Neural crest cell (in vitro differentiated cells): ENCODE measurements around the gene LMLN. TPM values are rescaled to one million over a fixed set of nuclear protein-coding genes. Genes with fewer than 3 reads are reported as not detected.

Source experiments
- DNase-seq: peaks from one replicate; pipeline ENCODE4 v3.0.0; 2021; ENCODE audit warnings: low read depth, mixed read lengths, low spot score
- H3K27ac Mint-ChIP-seq: one replicate; pipeline ENCODE4 v1.8.0; 2021; ENCODE audit warnings: mild to moderate bottlenecking, mixed read lengths; ENCODE audit not compliant: unreplicated experiment
- H3K27me3 Mint-ChIP-seq: 2 replicates; pipeline ENCODE4 v1.8.0; 2021; ENCODE audit warnings: low read depth, mild to moderate bottlenecking, mixed read lengths
- H3K36me3 Mint-ChIP-seq: 2 replicates; pipeline ENCODE4 v1.8.0; 2021; ENCODE audit warnings: low read depth, mild to moderate bottlenecking, mixed read lengths
- H3K4me1 Mint-ChIP-seq: 2 replicates; pipeline ENCODE4 v1.8.0; 2021; ENCODE audit warnings: mixed read lengths
- H3K4me3 Mint-ChIP-seq: one replicate; pipeline ENCODE4 v1.8.0; 2021; ENCODE audit warnings: mild to moderate bottlenecking, mixed read lengths
- H3K9me3 Mint-ChIP-seq: 2 replicates; pipeline ENCODE4 v1.8.0; 2021; ENCODE audit warnings: mixed read lengths
- total RNA-seq: library from RNA; stranded (reverse); gene quantifications from 2 replicates; pipeline ENCODE4 v1.2.1, GENCODE V29; 2021
- TF ChIP-seq, protein P1 (sequence below): fragments of 200-600 bp; sonication (generic); conservative IDR thresholded peaks from 2 replicates; pipeline ENCODE4 v1.5.0; 2021; ENCODE audit warnings: antibody characterized with exemption, mild to moderate bottlenecking

The LMLN gene
- total RNA-seq, 1 donor from 2014 or later, result 9.6 TPM

DNA sequence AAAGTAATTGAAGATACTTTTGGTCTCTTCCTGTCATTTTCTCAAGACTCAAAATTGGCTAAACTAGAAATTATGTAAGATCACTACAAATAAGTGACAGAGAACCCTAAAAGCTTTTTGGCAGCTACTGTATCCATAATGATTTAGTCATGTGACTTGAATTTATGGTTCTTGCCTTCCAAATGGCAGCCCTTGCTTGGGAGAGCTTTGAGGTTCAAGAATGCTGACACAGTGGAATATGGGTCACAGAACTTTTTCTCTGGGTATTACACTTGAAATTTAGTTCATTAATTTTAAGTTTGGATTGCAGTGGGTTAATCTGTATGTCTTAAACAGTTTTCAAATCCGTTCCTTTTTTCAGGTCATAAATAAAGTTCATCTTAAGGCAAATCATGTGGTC lies 14.0 kb downstream of the LMLN start:
- Mint-ChIP-seq H3K9me3 (peaks cover 11% of the 10 kb centered on the region), H3K4me1 (peaks cover 5% of the 10 kb centered on the region), H3K36me3 (peaks cover 10% of the 10 kb centered on the region), H3K4me3 (no peak overlapping the region), H3K27ac (no peak overlapping the region), H3K27me3 (no peaks in the 10 kb centered on the region)
- DNase-seq, result no peak
- TF ChIP-seq, protein P1, sequence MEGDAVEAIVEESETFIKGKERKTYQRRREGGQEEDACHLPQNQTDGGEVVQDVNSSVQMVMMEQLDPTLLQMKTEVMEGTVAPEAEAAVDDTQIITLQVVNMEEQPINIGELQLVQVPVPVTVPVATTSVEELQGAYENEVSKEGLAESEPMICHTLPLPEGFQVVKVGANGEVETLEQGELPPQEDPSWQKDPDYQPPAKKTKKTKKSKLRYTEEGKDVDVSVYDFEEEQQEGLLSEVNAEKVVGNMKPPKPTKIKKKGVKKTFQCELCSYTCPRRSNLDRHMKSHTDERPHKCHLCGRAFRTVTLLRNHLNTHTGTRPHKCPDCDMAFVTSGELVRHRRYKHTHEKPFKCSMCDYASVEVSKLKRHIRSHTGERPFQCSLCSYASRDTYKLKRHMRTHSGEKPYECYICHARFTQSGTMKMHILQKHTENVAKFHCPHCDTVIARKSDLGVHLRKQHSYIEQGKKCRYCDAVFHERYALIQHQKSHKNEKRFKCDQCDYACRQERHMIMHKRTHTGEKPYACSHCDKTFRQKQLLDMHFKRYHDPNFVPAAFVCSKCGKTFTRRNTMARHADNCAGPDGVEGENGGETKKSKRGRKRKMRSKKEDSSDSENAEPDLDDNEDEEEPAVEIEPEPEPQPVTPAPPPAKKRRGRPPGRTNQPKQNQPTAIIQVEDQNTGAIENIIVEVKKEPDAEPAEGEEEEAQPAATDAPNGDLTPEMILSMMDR, result no peak

DNA sequence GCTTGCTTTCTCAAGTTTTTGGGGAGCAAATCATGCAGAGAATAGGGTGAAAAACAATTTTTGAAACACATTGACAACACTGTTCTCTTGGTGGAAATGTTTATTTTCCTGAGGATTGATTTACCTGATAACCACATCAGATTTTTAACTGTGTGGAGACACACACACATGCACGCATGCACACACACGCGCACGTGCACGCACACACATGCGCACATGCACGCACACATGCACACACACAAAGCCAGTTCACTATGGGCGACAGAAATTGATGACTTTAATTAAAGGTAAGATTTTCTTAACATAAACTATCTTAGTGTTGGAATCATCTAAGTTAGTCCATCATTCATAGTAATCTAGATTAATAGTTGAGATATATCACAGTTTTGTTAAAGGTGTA lies 15.3 kb downstream of the LMLN start:
- H3K9me3 Mint-ChIP-seq, result peaks cover 11% of the 10 kb centered on the region
- TF ChIP-seq, protein P1, result no peak
- no peaks in the 10 kb centered on the region for H3K27me3 Mint-ChIP-seq
- peaks cover 5% of the 10 kb centered on the region for H3K4me1 Mint-ChIP-seq
- no peak overlapping the region for H3K4me3 Mint-ChIP-seq
- H3K27ac Mint-ChIP-seq, result no peak overlapping the region
- H3K36me3 Mint-ChIP-seq, result peaks cover 12% of the 10 kb centered on the region
- DNase-seq, result no peak

DNA sequence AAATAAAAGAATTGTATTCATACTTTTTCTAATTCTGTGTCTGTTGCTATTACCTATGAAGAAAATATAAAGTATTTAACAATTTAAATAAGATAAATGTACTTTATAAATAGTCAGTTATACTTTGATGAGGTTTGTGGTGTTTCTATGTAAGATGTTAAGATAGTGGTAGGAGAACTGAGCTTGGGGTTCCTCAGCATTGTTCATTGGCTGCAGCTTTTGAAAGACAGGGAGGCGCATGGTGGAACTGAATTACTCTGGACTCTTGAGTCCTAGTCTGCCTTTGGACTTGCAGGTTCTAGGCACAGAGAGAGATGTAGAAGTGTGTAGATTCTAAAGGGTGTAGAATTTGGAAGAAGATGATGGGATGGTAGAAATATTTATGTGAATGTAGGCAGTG lies 23.1 kb downstream of the LMLN start:
- no peak for DNase-seq
- H3K4me3 Mint-ChIP-seq, result no peak overlapping the region
- peaks cover 4% of the 10 kb centered on the region for H3K36me3 Mint-ChIP-seq
- H3K4me1 Mint-ChIP-seq, result no peaks in the 10 kb centered on the region
- no peaks in the 10 kb centered on the region for H3K9me3 Mint-ChIP-seq
- H3K27ac Mint-ChIP-seq, result no peak overlapping the region
- TF ChIP-seq, protein P1, result no peak
- H3K27me3 Mint-ChIP-seq, result no peaks in the 10 kb centered on the region

DNA sequence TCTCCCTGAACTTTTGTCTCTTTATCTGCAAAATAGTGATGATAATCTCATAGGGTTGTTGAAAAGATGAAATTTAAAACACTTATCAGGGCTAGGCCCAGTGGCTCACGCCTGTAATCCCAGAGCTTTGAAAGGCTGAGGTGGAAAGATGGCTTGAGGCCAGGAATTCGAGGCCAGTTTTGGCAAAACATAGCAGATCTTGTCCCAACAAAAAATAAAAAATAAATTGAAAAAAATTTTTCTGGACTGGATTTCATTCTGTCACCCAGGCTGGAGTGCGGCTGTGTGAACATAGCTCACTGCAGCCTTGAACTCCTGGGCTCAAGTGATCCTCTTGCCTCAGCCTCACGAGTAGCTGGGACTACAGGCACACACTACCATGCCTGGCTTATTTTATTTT lies 29.6 kb downstream of the LMLN start:
- Mint-ChIP-seq H3K27me3 (no peaks in the 10 kb centered on the region), H3K36me3 (peaks cover 20% of the 10 kb centered on the region), H3K4me1 (no peaks in the 10 kb centered on the region), H3K27ac (no peak overlapping the region), H3K9me3 (no peaks in the 10 kb centered on the region), H3K4me3 (no peak overlapping the region)
- no peak for DNase-seq
- TF ChIP-seq, protein P1, result no peak

DNA sequence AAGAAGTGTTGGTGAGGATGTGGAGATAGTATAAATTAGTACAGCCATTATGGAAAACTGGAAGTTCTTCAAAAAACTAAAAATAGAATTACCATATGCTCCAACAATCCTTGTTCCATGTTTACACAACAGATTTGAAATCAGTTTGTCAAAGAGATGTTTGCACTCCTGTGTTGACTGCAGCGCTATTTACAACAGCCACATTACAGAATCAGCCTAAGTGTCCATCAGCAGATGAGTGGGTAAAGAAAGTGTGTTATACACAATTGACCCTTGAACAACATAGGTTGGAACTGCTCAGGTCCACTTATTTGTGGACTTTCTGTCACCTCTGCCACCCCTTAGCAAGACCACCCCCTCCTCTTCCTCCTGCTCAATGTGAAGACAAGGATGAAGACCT lies 34.7 kb downstream of the LMLN start:
- no peak overlapping the region for H3K4me3 Mint-ChIP-seq
- H3K27me3 Mint-ChIP-seq, result no peaks in the 10 kb centered on the region
- H3K4me1 Mint-ChIP-seq, result no peaks in the 10 kb centered on the region
- H3K36me3 Mint-ChIP-seq, result peaks cover 24% of the 10 kb centered on the region
- H3K27ac Mint-ChIP-seq, result no peak overlapping the region
- no peak for DNase-seq
- TF ChIP-seq, protein P1, result no peak
- H3K9me3 Mint-ChIP-seq, result peaks cover 2% of the 10 kb centered on the region

DNA sequence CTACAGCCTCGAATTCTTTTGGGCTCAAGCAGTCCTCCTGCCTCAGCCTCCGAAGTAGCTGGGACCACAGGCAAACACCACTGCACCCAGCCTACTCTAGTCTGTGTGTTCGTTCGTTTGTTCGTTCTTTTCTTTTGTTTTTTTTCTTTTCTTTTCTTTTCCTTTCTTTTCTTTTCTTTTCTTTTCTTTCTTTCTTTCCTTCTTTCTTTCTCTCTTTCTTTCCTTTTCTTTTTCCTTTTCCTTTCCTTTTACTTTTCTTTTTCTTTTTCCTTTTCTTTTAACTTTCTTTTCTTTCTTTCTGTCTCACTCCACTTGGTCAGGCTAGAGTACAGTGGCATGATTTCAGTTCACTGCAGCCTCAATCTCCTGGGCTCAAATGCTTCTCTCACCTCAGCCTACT lies 36.8 kb downstream of the LMLN start:
- Mint-ChIP-seq H3K4me1 (no peaks in the 10 kb centered on the region), H3K36me3 (peaks cover 20% of the 10 kb centered on the region), H3K9me3 (peaks cover 2% of the 10 kb centered on the region), H3K4me3 (no peak overlapping the region), H3K27ac (no peak overlapping the region), H3K27me3 (no peaks in the 10 kb centered on the region)
- no peak for DNase-seq
- TF ChIP-seq, protein P1, result no peak
